Glutamatergic neuron (in vitro differentiated cells): ENCODE measurements around the gene ESR1. TPM values are rescaled to one million over a fixed set of nuclear protein-coding genes. Genes with fewer than 3 reads are reported as not detected.
A peak's percentile ranks its signal among the peaks of the same experiment; 100 is the strongest.
"Not testable (repeated sequence)": the region's sequence is repeated elsewhere in the genome, so short reads cannot be mapped to it uniquely, and the experiment has no call there.

ENCODE experiments used
- DNase-seq: peaks from one replicate; pipeline ENCODE4 v3.0.0; 2022
- H3K27ac Mint-ChIP-seq: one replicate; pipeline ENCODE4 v1.8.0; 2020; ENCODE audit warnings: mild to moderate bottlenecking, mixed read lengths, inconsistent platforms; ENCODE audit not compliant: unreplicated experiment
- H3K27me3 Mint-ChIP-seq: one replicate; pipeline ENCODE4 v1.8.0; 2020; ENCODE audit warnings: mild to moderate bottlenecking, moderate library complexity, mixed read lengths, inconsistent platforms; ENCODE audit not compliant: unreplicated experiment
- H3K36me3 Mint-ChIP-seq: one replicate; pipeline ENCODE4 v1.8.0; 2020; ENCODE audit warnings: mild to moderate bottlenecking, mixed read lengths, inconsistent platforms; ENCODE audit not compliant: unreplicated experiment
- H3K4me1 Mint-ChIP-seq: one replicate; pipeline ENCODE4 v1.8.0; 2020; ENCODE audit warnings: mild to moderate bottlenecking, low read depth, mixed read lengths, inconsistent platforms; ENCODE audit not compliant: unreplicated experiment
- H3K4me3 Mint-ChIP-seq: one replicate; pipeline ENCODE4 v1.8.0; 2020; ENCODE audit warnings: mild to moderate bottlenecking, mixed read lengths, inconsistent platforms; ENCODE audit not compliant: unreplicated experiment
- H3K9me3 Mint-ChIP-seq: one replicate; pipeline ENCODE4 v1.8.0; 2020; ENCODE audit warnings: mild to moderate bottlenecking, moderate library complexity, mixed read lengths, inconsistent platforms; ENCODE audit not compliant: unreplicated experiment
- CTCF ChIP-seq: fragments of 200-600 bp; sonication (generic); IDR thresholded peaks from one replicate; pipeline ENCODE4 v1.5.0; 2021; ENCODE audit not compliant: partially characterized antibody, unreplicated experiment
- total RNA-seq: library from RNA; stranded (reverse); fragmentation: NEBNext Ultra II Directional; extraction: Animal tissue kit (Norgen Biotek cat#: 25700); gene quantifications from one replicate; pipeline ENCODE4 v1.2.1, GENCODE V29; 2021; ENCODE audit not compliant: unreplicated experiment

The ESR1 gene
- total RNA-seq, 1 donor from 2014 or later: not detected

GRCh38 chr6:152135755-152136448, 328.4 kb downstream of the ESR1 start:
- no peak for TF ChIP-seq CTCF
- no peak for DNase-seq
- H3K4me1 Mint-ChIP-seq: no peaks in the 10 kb centered on the region
- H3K4me3 Mint-ChIP-seq: no peak overlapping the region
- H3K27ac Mint-ChIP-seq: no peak overlapping the region
- no peaks in the 10 kb centered on the region for H3K27me3 Mint-ChIP-seq
- H3K9me3 Mint-ChIP-seq: no peaks in the 10 kb centered on the region
- H3K36me3 Mint-ChIP-seq: no peaks in the 10 kb centered on the region

GRCh38 chr6:152136449-152136825, 329.0 kb downstream of the ESR1 start:
- no peak for TF ChIP-seq CTCF
- Mint-ChIP-seq H3K36me3 (no peaks in the 10 kb centered on the region), H3K4me3 (no peak overlapping the region), H3K9me3 (no peaks in the 10 kb centered on the region), H3K4me1 (no peaks in the 10 kb centered on the region), H3K27me3 (no peaks in the 10 kb centered on the region), H3K27ac (no peak overlapping the region)
- DNase-seq: no peak

GRCh38 chr6:152138344-152138743, 330.9 kb downstream of the ESR1 start:
- not testable (repeated sequence) for H3K4me1 Mint-ChIP-seq, H3K27ac Mint-ChIP-seq, DNase-seq, H3K4me3 Mint-ChIP-seq, H3K27me3 Mint-ChIP-seq, H3K36me3 Mint-ChIP-seq, H3K9me3 Mint-ChIP-seq

- no peak for TF ChIP-seq CTCF
- no peak overlapping the region for H3K4me3 Mint-ChIP-seq
- no peak for DNase-seq
- H3K27me3 Mint-ChIP-seq: peaks cover 2% of the 10 kb centered on the region
- H3K27ac Mint-ChIP-seq: no peak overlapping the region
- H3K9me3 Mint-ChIP-seq: no peaks in the 10 kb centered on the region
- no peaks in the 10 kb centered on the region for H3K36me3 Mint-ChIP-seq
- peaks cover 5% of the 10 kb centered on the region for H3K4me1 Mint-ChIP-seq
Measured at GRCh38 chr6:152142105-152142504, 334.6 kb downstream of the ESR1 start.

GRCh38 chr6:152143359-152143758, 335.9 kb downstream of the ESR1 start:
- peaks cover 4% of the 10 kb centered on the region for H3K27me3 Mint-ChIP-seq
- no peak for TF ChIP-seq CTCF
- no peak overlapping the region for H3K4me3 Mint-ChIP-seq
- H3K9me3 Mint-ChIP-seq: no peaks in the 10 kb centered on the region
- peak; percentile 25 for DNase-seq
- no peak overlapping the region for H3K27ac Mint-ChIP-seq
- no peaks in the 10 kb centered on the region for H3K36me3 Mint-ChIP-seq
- H3K4me1 Mint-ChIP-seq: peaks cover 5% of the 10 kb centered on the region
